Panc1 (cell line): Measurements from ENCODE around the gene ATP6V0E2.

Experiments used
- CTCF ChIP-seq: fragments of 450-650 bp; IDR thresholded peaks from 2 replicates; pipeline ENCODE4 v1.5.1; 2017; ENCODE audit warnings: mild to moderate bottlenecking
- POLR2AphosphoS5 ChIP-seq: IDR thresholded peaks from 2 replicates; pipeline ENCODE4 v1.6.1; 2012; ENCODE audit warnings: mild to moderate bottlenecking, low read depth, low read length, moderate library complexity
- REST ChIP-seq, 2 experiments: IDR thresholded peaks; 2 replicates each; pipeline ENCODE4 v1.6.1; 2011 to 2012; ENCODE audit warnings: low read depth in 2 of 2, control low read depth in 1 of 2, low read length in 1 of 2, mild to moderate bottlenecking in 1 of 2, moderate library complexity in 1 of 2; ENCODE audit not compliant: insufficient read depth in 1 of 2
- SIN3A ChIP-seq: IDR thresholded peaks from 2 replicates; pipeline ENCODE4 v1.6.1; 2012; ENCODE audit warnings: low read depth, mild to moderate bottlenecking, low read length, moderate library complexity, borderline replicate concordance; ENCODE audit not compliant: insufficient read depth
- TCF7L2 ChIP-seq: IDR thresholded peaks from 2 replicates; pipeline ENCODE4 v1.6.1; 2011; ENCODE audit warnings: mild to moderate bottlenecking, low read depth, low read length, inconsistent platforms

- no peak for TF ChIP-seq SIN3A
- TF ChIP-seq CTCF, result no peak
- TF ChIP-seq REST (IDR thresholded peaks at IDR 0.05; ENCODE audit: insufficient read depth in 1 of 2, low read depth in 2 of 2, low read length in 1 of 2), result no peak
- no peak for TF ChIP-seq POLR2AphosphoS5
- no peak for TF ChIP-seq TCF7L2
Observed at GRCh38 chr7:149886018-149886415, 12.2 kb downstream of the ATP6V0E2 start.
